ENCODE data around the gene SKP2. TPM values are rescaled to one million over a fixed set of nuclear protein-coding genes. Genes with fewer than 3 reads are reported as not detected.

The SKP2 gene
- total RNA-seq, 2 donors from 2014 or later = 3.7 to 5.0 TPM

DNA sequence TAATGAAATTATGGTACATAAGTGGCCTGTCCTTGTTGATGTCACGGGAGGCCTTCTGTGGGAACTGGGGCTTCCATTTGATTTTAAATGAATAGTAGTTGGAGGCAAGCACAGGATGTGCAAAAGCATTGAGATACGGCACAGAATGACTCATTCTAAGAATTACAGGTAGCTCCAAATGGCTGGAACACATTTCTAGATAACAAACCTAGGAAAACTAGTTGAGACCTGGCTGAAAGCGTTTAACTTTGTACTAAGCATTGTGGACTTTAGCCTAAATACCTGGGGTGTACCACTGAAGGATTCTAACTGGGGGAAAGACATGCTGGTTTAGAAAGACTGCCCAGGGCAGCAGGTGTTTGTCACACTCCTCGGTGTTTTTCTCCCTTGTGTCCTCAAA, 9.4 kb downstream of the SKP2 start:
- no peak overlapping the region for H3K27ac ChIP-seq
- no peaks in the 10 kb centered on the region for H3K27me3 ChIP-seq
- peaks cover 0 to 12% of the 10 kb centered on the region in 2 donors for H3K4me1 ChIP-seq
- TF ChIP-seq, protein P1, sequence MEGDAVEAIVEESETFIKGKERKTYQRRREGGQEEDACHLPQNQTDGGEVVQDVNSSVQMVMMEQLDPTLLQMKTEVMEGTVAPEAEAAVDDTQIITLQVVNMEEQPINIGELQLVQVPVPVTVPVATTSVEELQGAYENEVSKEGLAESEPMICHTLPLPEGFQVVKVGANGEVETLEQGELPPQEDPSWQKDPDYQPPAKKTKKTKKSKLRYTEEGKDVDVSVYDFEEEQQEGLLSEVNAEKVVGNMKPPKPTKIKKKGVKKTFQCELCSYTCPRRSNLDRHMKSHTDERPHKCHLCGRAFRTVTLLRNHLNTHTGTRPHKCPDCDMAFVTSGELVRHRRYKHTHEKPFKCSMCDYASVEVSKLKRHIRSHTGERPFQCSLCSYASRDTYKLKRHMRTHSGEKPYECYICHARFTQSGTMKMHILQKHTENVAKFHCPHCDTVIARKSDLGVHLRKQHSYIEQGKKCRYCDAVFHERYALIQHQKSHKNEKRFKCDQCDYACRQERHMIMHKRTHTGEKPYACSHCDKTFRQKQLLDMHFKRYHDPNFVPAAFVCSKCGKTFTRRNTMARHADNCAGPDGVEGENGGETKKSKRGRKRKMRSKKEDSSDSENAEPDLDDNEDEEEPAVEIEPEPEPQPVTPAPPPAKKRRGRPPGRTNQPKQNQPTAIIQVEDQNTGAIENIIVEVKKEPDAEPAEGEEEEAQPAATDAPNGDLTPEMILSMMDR (IDR thresholded peaks at IDR 0.05) = no peak
- H3K4me3 ChIP-seq = no peak overlapping the region
- peaks cover 48% of the 10 kb centered on the region for H3K36me3 ChIP-seq
- no peaks in the 10 kb centered on the region for H3K9me3 ChIP-seq
- DNase-seq (ENCODE audit: low spot score) = no peak

DNA sequence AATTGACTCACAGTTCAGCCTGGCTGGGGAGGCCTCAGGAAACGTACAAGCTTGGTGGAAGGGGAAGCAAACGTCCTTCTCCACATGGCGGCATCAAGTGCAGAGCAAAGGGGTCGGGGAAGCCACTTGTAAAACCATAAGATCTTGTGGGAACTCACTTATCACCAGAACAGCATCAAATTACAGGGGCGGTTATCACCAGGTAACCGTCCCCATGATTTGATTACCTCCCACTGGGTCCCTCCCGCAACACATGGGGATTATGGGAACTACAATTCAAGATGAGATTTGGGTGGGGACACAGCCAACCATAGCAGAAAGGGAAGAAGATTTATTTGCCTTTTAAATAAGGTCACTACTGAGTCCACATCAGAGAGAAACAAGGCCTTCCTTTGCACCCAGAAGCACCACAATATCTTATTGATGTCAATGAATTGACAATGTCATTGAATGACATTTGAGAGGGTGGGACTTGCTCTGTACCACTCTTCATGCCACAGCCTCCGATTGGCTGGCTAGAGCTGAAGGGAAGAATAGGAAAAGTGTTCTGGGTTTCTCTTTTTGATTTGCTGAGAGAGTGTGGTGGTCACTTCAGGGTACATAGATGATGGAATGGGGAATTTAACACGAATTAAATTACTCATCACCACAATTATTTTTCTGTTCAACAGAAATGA, 11.0 kb downstream of the SKP2 start:
- Histone ChIP-seq H3K36me3 (peaks cover 43% of the 10 kb centered on the region), H3K4me1 (peaks cover 0 to 8% of the 10 kb centered on the region in 2 donors), H3K9me3 (no peaks in the 10 kb centered on the region), H3K27me3 (no peaks in the 10 kb centered on the region), H3K27ac (no peak overlapping the region), H3K4me3 (no peak overlapping the region)
- TF ChIP-seq, protein P1 (IDR thresholded peaks at IDR 0.05) = no peak
- DNase-seq (ENCODE audit: low spot score) = no peak

DNA sequence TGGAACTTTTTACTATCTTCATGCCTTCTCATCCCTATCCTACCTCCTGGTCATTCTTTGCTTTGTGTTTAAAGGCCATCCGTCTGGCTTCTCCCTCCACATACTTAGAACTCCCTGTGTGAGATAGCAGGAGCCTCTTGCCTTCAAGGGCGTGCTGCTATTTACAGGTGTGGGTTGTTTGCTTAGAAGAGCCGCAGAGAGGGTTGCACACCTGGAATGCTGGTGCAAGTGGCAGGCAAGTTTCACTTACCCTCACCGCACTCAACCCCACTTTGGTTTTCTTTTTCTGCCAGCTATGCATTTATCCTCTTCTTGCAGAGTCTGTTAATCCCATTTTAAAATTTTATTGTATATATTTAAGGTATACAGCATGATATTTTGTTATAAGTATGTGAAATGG, 12.6 kb downstream of the SKP2 start:
- Histone ChIP-seq H3K36me3 (peaks cover 45% of the 10 kb centered on the region), H3K27me3 (no peaks in the 10 kb centered on the region), H3K27ac (no peak overlapping the region), H3K4me3 (no peak overlapping the region), H3K4me1 (no peaks in the 10 kb centered on the region), H3K9me3 (no peaks in the 10 kb centered on the region)
- TF ChIP-seq, protein P1 (IDR thresholded peaks at IDR 0.05) = no peak
- DNase-seq (ENCODE audit: low spot score) = no peak

DNA sequence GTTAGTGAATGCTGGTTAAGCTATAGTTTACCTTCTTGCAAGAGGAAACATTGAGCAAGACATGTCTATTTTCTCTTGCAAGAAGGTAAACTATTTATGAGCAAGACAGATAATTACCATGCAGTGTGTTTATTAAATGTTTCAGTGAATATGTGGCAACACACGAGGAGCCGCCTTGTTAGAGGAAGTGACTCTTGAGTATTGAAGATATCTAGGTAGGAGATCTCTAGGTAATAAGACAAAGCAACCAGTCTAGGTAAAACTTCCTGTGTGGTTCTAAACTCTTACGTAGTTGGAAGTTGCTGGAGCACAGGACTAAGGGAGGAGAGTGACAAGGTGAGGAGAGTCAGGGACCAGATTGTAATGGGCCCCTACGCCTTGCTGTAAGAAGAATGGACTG, 16.8 kb downstream of the SKP2 start:
- Histone ChIP-seq H3K4me3 (no peak overlapping the region), H3K36me3 (peaks cover 50% of the 10 kb centered on the region), H3K9me3 (no peaks in the 10 kb centered on the region), H3K4me1 (no peaks in the 10 kb centered on the region), H3K27ac (no peak overlapping the region), H3K27me3 (no peaks in the 10 kb centered on the region)
- TF ChIP-seq, protein P1 (IDR thresholded peaks at IDR 0.05) = no peak
- DNase-seq (ENCODE audit: low spot score) = no peak

DNA sequence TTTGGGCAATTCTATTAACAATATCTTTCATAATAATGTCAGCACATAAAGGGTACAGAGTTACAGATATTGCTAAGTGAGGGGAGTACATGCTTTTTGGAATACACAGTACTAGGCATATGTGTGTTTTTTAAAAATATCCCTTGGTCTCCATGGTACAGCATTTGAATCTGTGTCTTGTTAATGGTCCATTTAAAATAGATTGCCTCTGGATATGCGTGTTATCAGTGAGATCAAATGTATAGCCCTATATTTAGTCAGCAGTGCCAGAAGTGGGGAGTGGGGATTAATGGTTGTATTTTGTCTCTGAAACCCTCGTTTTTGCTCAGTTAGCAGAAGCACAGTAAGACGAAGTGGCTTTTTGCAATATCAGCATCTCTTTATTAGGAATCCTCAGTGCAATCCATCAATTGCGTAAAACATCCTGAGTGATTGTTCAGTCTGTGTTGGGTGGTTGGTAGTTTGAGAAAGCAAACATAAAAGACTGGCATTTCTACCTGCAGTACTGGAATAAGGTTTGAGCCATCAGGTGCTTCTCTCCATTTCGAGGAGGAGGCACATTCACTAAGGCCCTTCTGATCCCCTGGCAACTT, 19.0 kb downstream of the SKP2 start:
- TF ChIP-seq, protein P1 (IDR thresholded peaks at IDR 0.05) = no peak
- Histone ChIP-seq H3K36me3 (peaks cover 51% of the 10 kb centered on the region), H3K27me3 (no peaks in the 10 kb centered on the region), H3K4me3 (no peak overlapping the region), H3K9me3 (no peaks in the 10 kb centered on the region), H3K27ac (no peak overlapping the region), H3K4me1 (no peaks in the 10 kb centered on the region)
- no peak for DNase-seq (ENCODE audit: low spot score)

All from right atrium auricular region (tissue), 2 donors.